Coronary artery (tissue), 2 donors: ENCODE measurements around the gene SLC13A3.
A peak's percentile ranks its signal among the peaks of the same experiment; 100 is the strongest.

ENCODE experiments used
- DNase-seq: peaks from one replicate; pipeline ENCODE4 v3.0.0-alpha.2; 2017; ENCODE audit warnings: low spot score
- H3K27ac ChIP-seq, 2 donors: fragments of 200-600 bp; sonication (generic); one replicate each; pipeline ENCODE4 v1.5.1; 2016 to 2019
- H3K4me3 ChIP-seq: fragments of 200-600 bp; sonication (generic); 2 replicates; pipeline ENCODE4 v1.5.1; 2016; ENCODE audit warnings: mild to moderate bottlenecking, moderate library complexity
- TF ChIP-seq, protein P1 (sequence below): fragments of 200-600 bp; sonication (generic); IDR thresholded peaks from one replicate; pipeline ENCODE4 v1.5.1; 2019; ENCODE audit warnings: antibody characterized with exemption

SLC13A3 gene

DNA sequence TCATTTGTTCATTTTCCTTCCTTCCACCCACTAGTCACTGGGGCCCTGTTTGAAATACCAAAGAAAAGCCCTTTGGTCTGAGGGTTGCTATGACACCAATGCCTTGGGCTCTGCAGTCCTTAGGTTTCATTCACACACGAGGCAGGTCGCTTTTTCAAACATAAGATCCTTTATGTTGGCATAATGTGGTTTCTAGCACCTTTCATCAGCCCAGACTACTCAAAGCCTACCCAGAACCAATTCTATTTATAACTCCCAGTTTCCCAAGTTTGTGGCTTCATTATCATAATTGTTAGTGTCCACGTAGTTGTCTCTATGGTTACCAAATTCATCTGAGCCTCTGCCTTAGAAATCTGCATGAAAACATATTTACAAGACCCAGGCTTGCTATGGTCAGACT lies 44.6 kb upstream of the SLC13A3 start:
- H3K27ac ChIP-seq: no peak overlapping the region
- TF ChIP-seq, protein P1, sequence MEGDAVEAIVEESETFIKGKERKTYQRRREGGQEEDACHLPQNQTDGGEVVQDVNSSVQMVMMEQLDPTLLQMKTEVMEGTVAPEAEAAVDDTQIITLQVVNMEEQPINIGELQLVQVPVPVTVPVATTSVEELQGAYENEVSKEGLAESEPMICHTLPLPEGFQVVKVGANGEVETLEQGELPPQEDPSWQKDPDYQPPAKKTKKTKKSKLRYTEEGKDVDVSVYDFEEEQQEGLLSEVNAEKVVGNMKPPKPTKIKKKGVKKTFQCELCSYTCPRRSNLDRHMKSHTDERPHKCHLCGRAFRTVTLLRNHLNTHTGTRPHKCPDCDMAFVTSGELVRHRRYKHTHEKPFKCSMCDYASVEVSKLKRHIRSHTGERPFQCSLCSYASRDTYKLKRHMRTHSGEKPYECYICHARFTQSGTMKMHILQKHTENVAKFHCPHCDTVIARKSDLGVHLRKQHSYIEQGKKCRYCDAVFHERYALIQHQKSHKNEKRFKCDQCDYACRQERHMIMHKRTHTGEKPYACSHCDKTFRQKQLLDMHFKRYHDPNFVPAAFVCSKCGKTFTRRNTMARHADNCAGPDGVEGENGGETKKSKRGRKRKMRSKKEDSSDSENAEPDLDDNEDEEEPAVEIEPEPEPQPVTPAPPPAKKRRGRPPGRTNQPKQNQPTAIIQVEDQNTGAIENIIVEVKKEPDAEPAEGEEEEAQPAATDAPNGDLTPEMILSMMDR: no peak
- DNase-seq: no peak
- no peak overlapping the region for H3K4me3 ChIP-seq

DNA sequence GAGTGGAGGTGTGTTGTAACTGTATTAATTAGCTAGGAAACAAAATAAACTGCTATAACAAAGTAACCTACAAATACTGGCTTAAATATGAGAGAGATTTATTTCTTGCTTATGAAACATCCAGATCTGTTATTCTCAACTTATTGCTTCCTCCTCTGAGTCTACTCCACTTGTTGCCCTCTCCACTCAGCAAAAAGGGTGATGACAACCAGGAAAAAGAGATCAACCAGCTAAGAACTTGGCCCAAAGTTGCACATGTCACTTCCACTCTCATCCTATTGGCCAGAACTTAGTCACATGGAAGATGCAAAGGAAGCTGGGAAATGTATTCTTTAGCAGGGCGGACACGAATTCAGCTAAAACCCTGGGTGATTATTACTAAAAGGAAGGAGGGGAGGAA lies 43.2 kb upstream of the SLC13A3 start:
- H3K27ac ChIP-seq: peak overlapping the region in 1 of 2 donors; percentile 24
- no peak overlapping the region for H3K4me3 ChIP-seq
- TF ChIP-seq, protein P1: no peak
- DNase-seq: no peak

GRCh38 chr20:46691196-46691595 lies 39.9 kb upstream of the SLC13A3 start:
- H3K4me3 ChIP-seq: no peak overlapping the region
- TF ChIP-seq, protein P1: no peak
- no peak for DNase-seq
- H3K27ac ChIP-seq: no peak overlapping the region

DNA sequence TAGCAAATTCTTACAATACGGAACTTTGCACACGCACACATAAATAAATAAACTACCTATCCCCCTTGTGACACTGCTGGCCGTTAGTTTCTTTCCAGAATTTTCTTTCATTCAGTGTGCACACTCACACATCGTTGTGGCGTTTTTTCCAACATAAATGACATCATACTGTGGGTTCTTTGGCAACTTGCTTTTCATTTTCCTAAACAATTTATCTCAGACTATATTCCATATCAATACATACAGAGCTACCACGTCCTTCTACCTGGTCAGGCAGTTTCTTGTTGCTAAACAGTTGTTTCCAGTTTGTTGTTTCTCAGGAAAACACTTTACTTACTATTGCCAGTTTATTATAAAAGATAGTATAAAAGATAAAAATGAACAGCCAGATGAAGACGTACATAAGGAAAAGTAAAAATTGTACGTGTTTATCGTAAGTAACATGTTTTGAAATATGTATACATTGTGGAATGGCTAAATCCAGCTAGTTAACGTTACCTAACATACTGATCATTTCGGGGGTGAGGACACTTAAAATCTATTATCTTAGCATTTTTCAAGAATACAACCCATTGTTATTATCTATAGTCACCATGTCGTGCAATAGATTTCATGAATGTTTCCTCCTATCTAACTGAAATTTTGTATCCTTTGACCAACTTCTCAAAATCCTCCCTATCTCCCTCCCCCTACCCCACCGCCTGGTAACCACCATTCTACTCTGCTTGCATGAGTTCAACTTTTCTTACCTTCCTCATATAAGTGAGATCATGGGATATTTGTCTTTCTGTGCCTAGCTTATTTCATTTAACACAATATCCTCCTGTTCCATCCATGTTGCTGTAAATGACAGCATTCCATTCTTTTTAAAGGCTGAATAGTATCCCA lies 39.2 kb upstream of the SLC13A3 start:
- H3K27ac ChIP-seq: peak overlapping the region; percentile 85 to 96
- TF ChIP-seq, protein P1: no peak
- DNase-seq: no peak
- H3K4me3 ChIP-seq: peak overlapping the region; percentile 89

DNA sequence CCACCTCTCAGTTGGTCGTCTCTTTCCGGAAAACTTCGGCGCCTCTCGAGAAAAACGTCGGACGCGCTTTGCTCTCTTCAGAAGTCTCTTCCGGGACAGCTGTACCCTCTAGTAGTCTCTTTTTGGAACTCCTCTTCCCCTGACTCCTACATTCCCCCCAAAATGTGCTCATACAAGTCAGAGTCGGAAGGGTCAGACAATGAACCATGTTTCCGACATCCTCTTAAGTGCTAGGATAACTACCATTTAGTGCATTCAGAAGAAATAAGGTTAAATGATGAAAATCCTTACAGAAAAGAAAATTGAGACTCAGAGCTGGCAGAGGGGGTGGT lies 38.5 kb upstream of the SLC13A3 start:
- Histone ChIP-seq H3K4me3 (peak overlapping the region; percentile 89), H3K27ac (peak overlapping the region; percentile 85 to 96)
- TF ChIP-seq, protein P1: no peak
- DNase-seq: no peak

DNA sequence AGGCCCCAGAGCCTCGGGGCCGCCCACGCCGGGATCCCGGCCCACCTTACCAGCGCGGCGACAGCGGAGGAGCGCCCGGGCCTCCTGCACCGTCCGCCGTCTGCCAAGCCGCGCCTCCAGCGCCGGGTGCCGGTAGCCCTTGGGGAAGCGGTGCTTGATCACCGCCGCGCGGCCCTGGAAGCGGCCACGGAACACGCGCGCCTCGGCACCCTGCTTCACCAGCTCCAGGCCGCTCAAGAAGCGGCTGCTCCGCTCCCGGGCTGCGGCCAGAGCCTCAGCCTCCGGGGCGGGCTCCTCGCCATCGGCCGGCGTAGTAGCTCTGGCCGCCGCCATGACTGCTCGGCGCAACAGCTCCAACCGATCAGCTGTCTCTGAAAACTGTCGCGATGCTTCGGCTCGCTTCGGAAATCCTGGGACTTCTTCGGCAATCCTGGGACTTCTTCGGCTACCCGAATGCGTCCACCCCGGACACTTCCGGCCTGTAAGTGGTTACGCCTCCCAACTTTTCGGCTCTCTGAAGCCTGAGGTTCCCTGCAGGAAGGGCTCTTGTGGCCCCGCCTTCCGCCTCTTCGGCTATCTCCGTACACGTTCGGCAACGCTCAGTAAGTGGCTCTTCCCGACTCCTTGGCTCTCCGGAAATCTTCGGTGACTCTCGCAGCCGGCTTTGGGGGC lies 38.0 kb upstream of the SLC13A3 start, which contains the start of gene TP53RK:
TSS of gene TP53RK (minus strand) at position 363 of the 672 bp plus-strand sequence. CDS start at position 333, 30 bp downstream.
- Histone ChIP-seq H3K4me3 (peak within 1 kb of the TSS; percentile 89), H3K27ac (peak within 1 kb of the TSS; percentile 96 to 97)
- DNase-seq: peak; percentile 99
- TF ChIP-seq, protein P1: no peak
